Caki2 (cell line): ENCODE measurements around the gene GNPTAB. TPM values are rescaled to one million over a fixed set of nuclear protein-coding genes. Genes with fewer than 3 reads are reported as not detected.

Source experiments
- DNase-seq: peaks from one replicate; pipeline ENCODE4 v3.0.0-alpha.2; 2015; ENCODE audit warnings: low read depth
- in situ Hi-C: cut with HindIII; loops from 2 replicates; pipeline ENCODE4 v1.10.0; 2016; ENCODE audit warnings: low sequenced_read_pairs, low pct_unique_long_range_greater_than_20kb, mixed read lengths
- total RNA-seq: library from RNA; depleted of rRNA; stranded (reverse); fragments of >200 nt; shearing (Covaris generic); gene quantifications from 2 replicates; pipeline ENCODE4 v1.2.3, GENCODE V29; 2014; ENCODE audit warnings: low replicate concordance

The GNPTAB gene
- total RNA-seq, 1 experiment from 2014 or later = 19.5 TPM

DNA sequence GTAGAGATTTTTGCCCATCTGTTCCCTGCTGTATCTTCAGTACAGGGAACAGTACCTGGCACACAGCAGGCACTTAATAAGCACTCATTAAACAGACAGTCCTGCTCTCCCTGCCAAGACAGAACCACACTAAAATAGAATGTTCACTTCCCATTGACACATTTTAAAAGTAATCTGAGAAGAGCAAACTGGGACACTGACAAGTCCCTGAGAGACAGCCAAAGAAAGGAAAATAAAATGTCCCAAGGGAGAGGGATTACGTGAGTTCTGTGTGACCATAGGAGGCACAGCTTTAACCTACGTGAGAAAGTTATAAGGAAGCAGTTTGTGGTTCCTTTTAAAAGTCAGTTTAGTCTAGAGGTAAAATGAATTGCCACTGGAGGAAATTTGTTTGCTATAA lies 47.6 kb downstream of the GNPTAB start:
- DNase-seq = no peak
- in situ Hi-C loops = no loop called here

DNA sequence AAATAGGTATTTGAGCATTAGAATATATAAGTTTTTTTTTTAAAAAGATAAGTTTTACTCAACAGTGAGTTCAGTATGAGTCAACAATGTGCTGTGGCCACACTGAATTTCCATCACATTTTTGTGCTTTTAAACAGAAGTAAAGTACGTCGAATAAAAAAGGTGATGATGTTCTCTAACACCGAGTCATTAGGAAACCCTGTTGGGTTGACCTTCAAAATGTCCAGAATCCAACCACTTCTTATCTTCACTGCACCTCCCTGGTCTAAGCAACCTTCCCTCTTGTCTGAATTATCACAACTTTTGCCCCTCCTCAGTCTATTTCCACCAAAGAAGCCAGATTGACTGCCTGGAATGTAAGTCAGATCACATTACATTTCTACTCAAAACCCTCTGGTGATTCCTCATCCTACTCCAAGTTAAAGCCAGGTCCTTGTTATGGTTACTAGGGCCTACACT lies 48.5 kb downstream of the GNPTAB start:
- in situ Hi-C loops = no loop called here
- no peak for DNase-seq

DNA sequence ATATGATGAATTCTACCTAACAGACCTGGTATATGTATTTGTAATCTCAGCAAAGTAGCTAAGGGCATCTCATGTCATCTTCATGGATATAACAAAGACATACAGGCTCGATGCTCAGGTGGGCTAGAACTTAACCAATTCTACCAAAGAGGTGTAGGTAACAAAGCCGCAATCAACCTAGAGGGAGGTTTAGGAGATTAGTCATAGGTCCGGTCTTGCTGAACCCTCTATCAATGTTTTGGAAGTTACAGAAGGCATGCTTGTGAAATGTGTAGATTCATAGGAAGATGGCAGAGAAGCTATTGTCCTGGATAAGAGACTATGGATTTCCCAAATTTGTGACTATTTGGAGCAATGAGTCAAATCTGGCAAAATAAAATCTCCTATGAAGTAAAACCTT lies 48.9 kb downstream of the GNPTAB start:
- DNase-seq = no peak
- in situ Hi-C loops = no loop called here

DNA sequence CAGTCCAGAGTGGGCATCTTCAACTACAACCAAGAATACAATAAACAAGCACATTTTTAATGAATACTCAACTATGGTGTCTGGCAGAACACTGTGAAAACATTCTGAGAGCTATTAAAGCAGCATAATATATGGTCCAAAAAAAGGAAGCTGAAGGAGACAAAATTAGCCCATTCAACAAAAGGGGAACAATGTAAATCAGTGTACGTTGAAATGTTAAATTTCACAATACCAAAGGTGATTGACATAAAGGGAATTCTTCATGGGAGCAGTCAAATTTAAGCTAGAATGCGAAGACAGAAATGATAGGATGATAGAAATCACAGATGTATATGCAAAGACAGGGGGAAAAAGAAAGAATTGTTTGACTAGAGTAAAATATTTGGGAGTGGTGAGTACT lies 50.2 kb downstream of the GNPTAB start:
- no peak for DNase-seq
- in situ Hi-C loops = no loop called here

DNA sequence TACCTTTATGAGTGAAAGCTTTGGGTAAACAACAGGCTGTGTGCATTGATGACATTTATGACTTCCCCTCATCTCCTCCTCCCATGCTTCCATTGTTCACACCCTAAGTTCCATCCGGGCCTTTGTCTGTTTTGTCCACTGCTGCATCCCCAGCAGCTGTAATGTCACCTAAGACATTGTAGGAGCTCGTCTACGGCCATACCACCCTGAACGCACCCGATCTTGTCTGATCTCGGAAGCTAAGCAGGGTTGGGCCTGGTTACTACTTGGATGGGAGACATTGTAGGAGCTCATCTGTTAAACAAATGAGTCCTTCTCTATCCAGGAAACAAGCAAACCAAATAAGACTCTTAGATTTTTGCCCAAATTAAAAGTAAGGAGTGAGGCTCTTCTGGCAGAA lies 51.1 kb downstream of the GNPTAB start:
- in situ Hi-C loops = no loop called here
- DNase-seq = no peak

DNA sequence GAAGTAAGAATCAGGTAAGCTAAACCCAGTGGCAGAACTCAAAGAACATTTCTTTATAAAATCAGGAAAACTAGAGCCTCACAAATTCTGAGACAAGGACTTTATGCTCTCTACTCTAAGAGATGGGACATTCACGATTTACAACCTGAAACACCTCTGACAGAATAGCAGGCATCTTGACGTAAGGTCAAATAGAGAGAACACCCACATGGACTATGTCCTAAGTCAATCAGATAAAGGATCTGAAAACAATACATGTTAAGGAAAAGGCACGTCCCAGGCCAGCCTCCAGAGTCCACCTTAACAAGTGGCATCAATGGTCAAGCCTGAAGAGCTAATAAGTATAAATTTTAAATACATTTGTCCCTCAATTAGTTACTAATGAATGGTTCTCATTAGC lies 51.6 kb downstream of the GNPTAB start:
- no peak for DNase-seq
- in situ Hi-C loops = no loop called here

DNA sequence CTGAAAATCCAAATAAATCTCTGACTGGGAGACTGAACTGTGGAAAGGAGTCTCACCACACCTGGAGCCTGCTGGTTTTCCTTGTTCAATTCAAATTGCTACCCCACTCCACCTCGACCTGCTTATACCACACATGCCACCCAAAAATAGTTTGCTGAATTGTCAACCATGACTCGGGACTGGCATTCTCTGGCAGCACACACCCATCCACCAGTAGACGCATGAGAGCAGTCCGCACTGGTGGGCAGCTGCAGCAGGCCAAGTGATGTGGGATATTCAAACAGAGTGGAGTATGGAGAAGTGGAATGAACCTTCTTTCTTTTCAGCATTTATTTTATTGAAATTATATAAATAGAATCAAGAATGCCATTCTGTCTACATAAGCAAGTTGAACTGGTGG lies 52.8 kb downstream of the GNPTAB start:
- in situ Hi-C loops = no loop called here
- DNase-seq = no peak

DNA sequence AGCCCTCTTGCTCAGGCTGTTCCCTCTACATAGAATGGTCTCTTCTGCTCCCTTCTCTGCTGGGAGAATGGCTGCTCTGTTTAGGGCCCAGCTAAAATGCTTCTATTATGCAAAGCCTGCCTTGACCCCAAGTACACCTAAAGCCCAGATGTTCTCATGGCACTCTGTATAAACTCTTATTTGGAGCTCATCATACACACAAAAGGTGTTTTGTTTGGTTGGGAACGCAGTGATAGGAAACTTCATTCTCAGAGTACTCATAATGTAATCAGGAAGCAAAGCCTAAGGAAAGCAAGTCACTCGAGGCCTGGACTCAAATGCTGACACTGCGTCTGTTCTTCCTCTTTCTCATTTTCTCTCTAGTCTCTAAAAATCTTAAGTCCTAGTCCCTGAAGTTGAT lies 53.3 kb downstream of the GNPTAB start:
- no peak for DNase-seq
- in situ Hi-C loops = no loop called here

GRCh38 chr12:101775816-101776215 lies 54.9 kb downstream of the GNPTAB start:
- in situ Hi-C loops = no loop called here
- no peak for DNase-seq

GRCh38 chr12:101773650-101774162 lies 57.1 kb downstream of the GNPTAB start:
- DNase-seq = peak; percentile 52
- in situ Hi-C loops = no loop called here

DNA sequence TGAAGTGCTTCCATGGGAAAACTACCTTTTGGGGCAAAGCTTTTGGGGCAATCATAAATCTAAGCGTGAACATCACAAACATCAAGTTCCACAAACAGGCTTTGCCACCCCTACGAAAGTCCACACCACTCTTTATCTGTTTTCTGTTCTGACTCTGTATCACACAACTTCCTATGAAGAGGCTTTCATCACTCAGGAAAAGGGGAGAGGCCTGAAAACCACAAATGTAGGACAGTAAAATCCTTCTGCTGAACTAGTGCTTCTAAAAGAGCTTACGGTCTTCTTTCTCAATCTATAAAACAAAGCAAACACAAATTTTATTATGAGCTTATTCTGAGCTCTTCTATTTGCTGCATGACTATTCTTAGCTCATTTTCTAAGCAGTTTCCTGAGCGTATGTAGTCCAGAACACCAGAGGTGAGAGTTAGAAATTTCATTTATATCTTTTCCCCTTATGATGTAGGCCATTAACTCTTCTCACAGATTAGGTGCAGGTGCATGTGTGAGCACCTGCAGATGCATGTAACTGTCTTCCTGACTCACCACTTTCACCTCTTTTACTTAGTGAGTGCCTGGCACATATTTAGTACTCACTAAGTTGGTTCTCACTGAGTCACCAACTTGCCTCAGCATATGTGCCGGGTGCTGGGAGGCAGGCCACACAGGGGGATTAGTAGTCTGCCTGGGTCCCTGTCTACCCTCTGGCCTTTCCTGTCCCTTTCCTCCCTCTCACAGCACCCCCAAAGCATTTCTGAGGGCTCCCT lies 58.6 kb downstream of the GNPTAB start:
- in situ Hi-C loops = no loop called here
- no peak for DNase-seq

- in situ Hi-C loops = no loop called here
- no peak for DNase-seq
Measured at GRCh38 chr12:101769865-101770264, 60.9 kb downstream of the GNPTAB start.

DNA sequence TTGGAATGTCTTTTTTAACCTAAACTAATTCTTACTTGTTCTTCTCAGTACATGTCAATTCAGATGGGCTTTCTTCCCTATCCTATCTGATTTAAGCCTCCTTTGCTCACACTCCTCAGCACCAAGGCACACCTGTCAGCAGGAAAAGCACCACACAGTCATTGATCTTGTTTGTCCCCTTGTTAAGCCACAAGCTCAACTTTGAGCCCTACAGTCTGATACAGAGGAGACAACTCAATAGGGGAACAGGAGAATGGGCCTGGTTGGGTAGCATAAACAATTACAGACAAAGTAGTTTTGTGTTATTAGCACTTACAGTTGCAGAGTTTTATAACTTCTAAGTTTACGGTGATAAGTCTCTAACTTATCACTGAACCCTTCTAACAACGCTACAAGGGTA lies 62.0 kb downstream of the GNPTAB start:
- no peak for DNase-seq
- in situ Hi-C loops = no loop called here

DNA sequence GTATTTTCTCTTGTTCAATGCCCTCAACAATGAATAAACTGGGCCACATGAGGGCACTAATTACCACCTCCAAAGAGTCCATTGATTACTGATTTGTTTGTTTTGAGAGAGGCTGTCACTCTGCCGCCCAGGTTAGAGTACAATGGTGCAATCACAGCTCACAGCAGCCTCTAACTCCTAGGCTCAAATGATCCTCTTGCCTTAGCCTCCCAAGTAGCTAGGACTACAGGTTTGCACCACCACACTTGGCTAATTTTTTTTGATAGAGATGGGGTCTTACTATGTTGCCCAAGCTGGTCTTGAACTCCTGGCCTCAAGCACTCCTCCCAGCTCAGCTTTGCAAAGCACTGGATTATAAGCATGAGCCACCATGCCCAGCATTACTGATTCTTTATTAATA lies 63.2 kb downstream of the GNPTAB start:
- no peak for DNase-seq
- in situ Hi-C loops = no loop called here

DNA sequence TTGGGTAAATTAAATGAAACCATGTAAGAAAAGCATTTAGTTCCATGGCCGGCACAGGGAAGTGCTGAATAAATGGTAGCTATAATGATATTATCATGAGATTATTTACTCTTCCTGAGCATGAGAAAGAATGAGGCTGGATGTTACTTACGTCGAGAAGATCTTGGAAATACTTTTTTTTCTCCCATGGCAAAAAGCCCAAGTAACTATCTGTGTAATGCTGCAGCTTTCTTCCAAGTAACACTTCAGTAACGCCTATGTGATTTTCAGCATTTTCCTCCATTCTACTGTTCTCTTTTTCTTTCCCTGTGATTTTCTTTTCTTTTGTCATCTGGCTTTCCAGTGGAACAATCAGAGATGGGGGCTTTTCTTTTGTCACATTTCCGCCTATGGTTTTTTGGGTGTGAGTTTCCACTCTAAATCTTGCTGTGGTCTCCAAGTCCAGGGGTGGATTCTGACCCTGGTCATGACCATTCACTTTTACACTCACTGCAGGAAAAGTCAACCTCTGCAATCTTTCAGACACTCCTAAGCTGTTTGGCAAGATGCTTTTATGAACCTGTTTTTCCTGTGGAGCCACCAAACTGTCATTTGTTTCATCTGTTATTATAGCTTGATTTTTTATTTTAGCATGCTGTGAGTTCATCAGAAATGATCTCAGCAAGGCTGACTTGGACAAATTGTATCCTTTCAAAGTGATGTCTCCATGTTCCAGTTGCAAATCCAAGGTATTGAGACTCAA lies 66.5 kb downstream of the GNPTAB start:
- in situ Hi-C loops = no loop called here
- DNase-seq = no peak

GRCh38 chr12:101763246-101763931 lies 67.4 kb downstream of the GNPTAB start:
- DNase-seq = no peak
- in situ Hi-C loops = no loop called here

DNA sequence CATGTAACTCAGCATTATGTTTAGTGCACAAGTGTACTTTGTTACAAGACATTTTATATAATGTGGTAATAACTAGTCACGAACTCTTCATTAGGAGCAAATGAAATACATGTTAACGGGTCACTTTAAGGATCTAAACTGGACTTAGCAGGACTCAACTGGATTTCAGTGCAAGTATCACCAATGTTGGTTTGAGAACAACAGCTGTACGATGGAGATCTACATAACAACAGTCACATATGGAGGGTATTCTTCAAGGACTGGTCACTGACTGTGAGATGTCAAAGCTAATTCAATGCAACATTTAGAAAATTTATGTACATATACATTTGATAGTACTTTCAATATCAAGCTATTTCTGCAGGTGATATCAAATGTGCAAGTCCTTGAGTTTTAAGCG lies 69.0 kb downstream of the GNPTAB start:
- in situ Hi-C loops = no loop called here
- DNase-seq = no peak

DNA sequence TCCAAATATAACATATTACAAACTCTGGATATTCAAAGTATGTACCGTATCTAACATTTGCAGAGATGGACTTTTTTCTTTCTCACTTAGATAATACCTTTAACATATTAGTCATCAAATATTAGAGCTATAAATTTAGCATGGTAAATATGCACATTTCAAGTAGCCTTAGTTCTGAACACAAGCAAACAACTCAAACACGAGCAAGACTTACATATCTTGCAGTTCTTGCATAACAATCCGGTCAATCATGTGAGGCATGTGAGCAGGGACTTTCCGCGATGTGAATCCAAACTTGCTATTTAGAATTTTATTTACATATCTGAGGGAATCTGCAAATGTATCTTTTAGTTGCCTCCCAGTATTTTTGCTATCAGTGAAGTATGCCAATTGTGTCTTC lies 69.4 kb downstream of the GNPTAB start:
- in situ Hi-C loops = no loop called here
- no peak for DNase-seq

- in situ Hi-C loops = no loop called here
- no peak for DNase-seq
Measured at GRCh38 chr12:101759396-101760047, 71.2 kb downstream of the GNPTAB start.
